ENCODE measurements around the gene CFAP410. TPM values are rescaled to one million over a fixed set of nuclear protein-coding genes. Genes with fewer than 3 reads are reported as not detected.

CFAP410 gene
- total and polyA plus RNA-seq, 4 donors, result 11.9 to 46.4 (median 36.6) TPM

GRCh38 chr21:44319407-44320065 lies 19.7 kb downstream of the CFAP410 start:
- no peak overlapping the region for H3K27ac ChIP-seq (ENCODE audit: low read depth, low read length)
- no peak for DNase-seq (ENCODE audit: low read depth in 4 of 6, low spot score in 6 of 6)
- H3K36me3 ChIP-seq (ENCODE audit: control insufficient read depth, insufficient read depth, low read length), result peaks cover 100% of the 10 kb centered on the region
- no peaks in the 10 kb centered on the region for H3K27me3 ChIP-seq (ENCODE audit: control insufficient read depth, insufficient read depth, low read length)
- no peak overlapping the region for H3K4me3 ChIP-seq (ENCODE audit: low read depth, low read length)
- 95% methylated on average over 35 of the region's 35 CpGs for WGBS (ENCODE audit: insufficient coverage)
- peaks cover 4% of the 10 kb centered on the region for H3K4me1 ChIP-seq (ENCODE audit: control insufficient read depth, insufficient read depth, low read length)
- no peaks in the 10 kb centered on the region for H3K9me3 ChIP-seq (ENCODE audit: control insufficient read depth, insufficient read depth, low read length)

- H3K4me3 ChIP-seq (ENCODE audit: low read depth, low read length), result no peak overlapping the region
- no peaks in the 10 kb centered on the region for H3K9me3 ChIP-seq (ENCODE audit: control insufficient read depth, insufficient read depth, low read length)
- peaks cover 100% of the 10 kb centered on the region for H3K36me3 ChIP-seq (ENCODE audit: control insufficient read depth, insufficient read depth, low read length)
- H3K27ac ChIP-seq (ENCODE audit: low read depth, low read length), result no peak overlapping the region
- no peaks in the 10 kb centered on the region for H3K27me3 ChIP-seq (ENCODE audit: control insufficient read depth, insufficient read depth, low read length)
- WGBS (ENCODE audit: insufficient coverage), result 96% methylated on average over 23 of the region's 25 CpGs
- DNase-seq (ENCODE audit: low read depth in 4 of 6, low spot score in 6 of 6), result no peak
- H3K4me1 ChIP-seq (ENCODE audit: control insufficient read depth, insufficient read depth, low read length), result peaks cover 4% of the 10 kb centered on the region
Measured at GRCh38 chr21:44318489-44319285, 20.5 kb downstream of the CFAP410 start.

- Histone ChIP-seq H3K4me3 (ENCODE audit: low read depth, low read length) (no peak overlapping the region), H3K4me1 (ENCODE audit: control insufficient read depth, insufficient read depth, low read length) (peaks cover 4% of the 10 kb centered on the region), H3K36me3 (ENCODE audit: control insufficient read depth, insufficient read depth, low read length) (peaks cover 100% of the 10 kb centered on the region), H3K27me3 (ENCODE audit: control insufficient read depth, insufficient read depth, low read length) (no peaks in the 10 kb centered on the region), H3K9me3 (ENCODE audit: control insufficient read depth, insufficient read depth, low read length) (no peaks in the 10 kb centered on the region), H3K27ac (ENCODE audit: low read depth, low read length) (no peak overlapping the region)
- 96% methylated on average over 22 of the region's 22 CpGs for WGBS (ENCODE audit: insufficient coverage)
- DNase-seq (ENCODE audit: low read depth in 4 of 6, low spot score in 6 of 6), result no peak
Measured at GRCh38 chr21:44317871-44318270, 21.3 kb downstream of the CFAP410 start.

- Histone ChIP-seq H3K4me1 (ENCODE audit: control insufficient read depth, insufficient read depth, low read length) (peaks cover 4% of the 10 kb centered on the region), H3K36me3 (ENCODE audit: control insufficient read depth, insufficient read depth, low read length) (peaks cover 100% of the 10 kb centered on the region), H3K27me3 (ENCODE audit: control insufficient read depth, insufficient read depth, low read length) (no peaks in the 10 kb centered on the region), H3K9me3 (ENCODE audit: control insufficient read depth, insufficient read depth, low read length) (no peaks in the 10 kb centered on the region), H3K27ac (ENCODE audit: low read depth, low read length) (no peak overlapping the region), H3K4me3 (ENCODE audit: low read depth, low read length) (no peak overlapping the region)
- 91% methylated on average over 19 of the region's 19 CpGs for WGBS (ENCODE audit: insufficient coverage)
- no peak for DNase-seq (ENCODE audit: low read depth in 4 of 6, low spot score in 6 of 6)
Measured at GRCh38 chr21:44317241-44317782, 21.9 kb downstream of the CFAP410 start.

GRCh38 chr21:44316277-44316900 lies 22.8 kb downstream of the CFAP410 start:
- Histone ChIP-seq H3K27me3 (ENCODE audit: control insufficient read depth, insufficient read depth, low read length) (no peaks in the 10 kb centered on the region), H3K36me3 (ENCODE audit: control insufficient read depth, insufficient read depth, low read length) (peaks cover 100% of the 10 kb centered on the region), H3K9me3 (ENCODE audit: control insufficient read depth, insufficient read depth, low read length) (no peaks in the 10 kb centered on the region), H3K4me1 (ENCODE audit: control insufficient read depth, insufficient read depth, low read length) (peaks cover 4% of the 10 kb centered on the region), H3K27ac (ENCODE audit: low read depth, low read length) (no peak overlapping the region), H3K4me3 (ENCODE audit: low read depth, low read length) (no peak overlapping the region)
- 95% methylated on average over 19 of the region's 27 CpGs for WGBS (ENCODE audit: insufficient coverage)
- no peak for DNase-seq (ENCODE audit: low read depth in 4 of 6, low spot score in 6 of 6)

GRCh38 chr21:44315691-44316203 lies 23.4 kb downstream of the CFAP410 start:
- 95% methylated on average over 16 of the region's 16 CpGs for WGBS (ENCODE audit: insufficient coverage)
- no peaks in the 10 kb centered on the region for H3K9me3 ChIP-seq (ENCODE audit: control insufficient read depth, insufficient read depth, low read length)
- no peak overlapping the region for H3K4me3 ChIP-seq (ENCODE audit: low read depth, low read length)
- no peak overlapping the region for H3K27ac ChIP-seq (ENCODE audit: low read depth, low read length)
- H3K4me1 ChIP-seq (ENCODE audit: control insufficient read depth, insufficient read depth, low read length), result peaks cover 4% of the 10 kb centered on the region
- DNase-seq (ENCODE audit: low read depth in 4 of 6, low spot score in 6 of 6), result no peak
- H3K36me3 ChIP-seq (ENCODE audit: control insufficient read depth, insufficient read depth, low read length), result peaks cover 100% of the 10 kb centered on the region
- H3K27me3 ChIP-seq (ENCODE audit: control insufficient read depth, insufficient read depth, low read length), result no peaks in the 10 kb centered on the region

GRCh38 chr21:44314561-44314960 lies 24.6 kb downstream of the CFAP410 start:
- H3K27ac ChIP-seq (ENCODE audit: low read depth, low read length), result no peak overlapping the region
- H3K4me3 ChIP-seq (ENCODE audit: low read depth, low read length), result no peak overlapping the region
- no peaks in the 10 kb centered on the region for H3K9me3 ChIP-seq (ENCODE audit: control insufficient read depth, insufficient read depth, low read length)
- H3K27me3 ChIP-seq (ENCODE audit: control insufficient read depth, insufficient read depth, low read length), result no peaks in the 10 kb centered on the region
- WGBS (ENCODE audit: insufficient coverage), result 92% methylated on average over 11 of the region's 11 CpGs
- H3K36me3 ChIP-seq (ENCODE audit: control insufficient read depth, insufficient read depth, low read length), result peaks cover 100% of the 10 kb centered on the region
- no peak for DNase-seq (ENCODE audit: low read depth in 4 of 6, low spot score in 6 of 6)
- H3K4me1 ChIP-seq (ENCODE audit: control insufficient read depth, insufficient read depth, low read length), result peaks cover 4% of the 10 kb centered on the region

- DNase-seq (ENCODE audit: low read depth in 4 of 6, low spot score in 6 of 6), result no peak
- H3K4me1 ChIP-seq (ENCODE audit: control insufficient read depth, insufficient read depth, low read length), result peaks cover 4% of the 10 kb centered on the region
- 90% methylated on average over 15 of the region's 15 CpGs for whole genome bisulfite sequencing (ENCODE audit: insufficient coverage)
- no peak overlapping the region for H3K4me3 ChIP-seq (ENCODE audit: low read depth, low read length)
- no peak overlapping the region for H3K27ac ChIP-seq (ENCODE audit: low read depth, low read length)
- H3K27me3 ChIP-seq (ENCODE audit: control insufficient read depth, insufficient read depth, low read length), result no peaks in the 10 kb centered on the region
- peaks cover 100% of the 10 kb centered on the region for H3K36me3 ChIP-seq (ENCODE audit: control insufficient read depth, insufficient read depth, low read length)
- no peaks in the 10 kb centered on the region for H3K9me3 ChIP-seq (ENCODE audit: control insufficient read depth, insufficient read depth, low read length)
Measured at GRCh38 chr21:44314128-44314527, 25.1 kb downstream of the CFAP410 start.

GRCh38 chr21:44313451-44313850 lies 25.7 kb downstream of the CFAP410 start:
- peaks cover 4% of the 10 kb centered on the region for H3K4me1 ChIP-seq (ENCODE audit: control insufficient read depth, insufficient read depth, low read length)
- no peaks in the 10 kb centered on the region for H3K27me3 ChIP-seq (ENCODE audit: control insufficient read depth, insufficient read depth, low read length)
- DNase-seq (ENCODE audit: low read depth in 4 of 6, low spot score in 6 of 6), result no peak
- no peaks in the 10 kb centered on the region for H3K9me3 ChIP-seq (ENCODE audit: control insufficient read depth, insufficient read depth, low read length)
- no peak overlapping the region for H3K27ac ChIP-seq (ENCODE audit: low read depth, low read length)
- no peak overlapping the region for H3K4me3 ChIP-seq (ENCODE audit: low read depth, low read length)
- peaks cover 97% of the 10 kb centered on the region for H3K36me3 ChIP-seq (ENCODE audit: control insufficient read depth, insufficient read depth, low read length)
- 98% methylated on average over 13 of the region's 13 CpGs for WGBS (ENCODE audit: insufficient coverage)
